NCI-H524 treated with DMSO at 0.1 percent for 48 hours (cell line): ENCODE results near the gene RSPO3.
"Not testable (repeated sequence)": the region's sequence is repeated elsewhere in the genome, so short reads cannot be mapped to it uniquely, and the experiment has no call there.

Experiments
- DNase-seq: peaks from one replicate; lab custom pipeline; 2025; lab: John Stamatoyannopoulos, UW

The RSPO3 gene

GRCh38 chr6:127118298-127119101 lies at the start of gene RSPO3:
Gene RSPO3 (plus strand): TSS chr6:127118671. CDS start chr6:127119193, 522 bp downstream.
- no peak for DNase-seq

- no peak for DNase-seq
Observed at GRCh38 chr6:127069659-127070279, 48.7 kb upstream of the RSPO3 start.

GRCh38 chr6:127073222-127073621 lies 45.2 kb upstream of the RSPO3 start:
- DNase-seq: no peak

- no peak for DNase-seq
Observed at GRCh38 chr6:127076466-127076865, 42.0 kb upstream of the RSPO3 start.

GRCh38 chr6:127077886-127078285 lies 40.6 kb upstream of the RSPO3 start:
- no peak for DNase-seq

- no peak for DNase-seq
Observed at GRCh38 chr6:127078669-127079068, 39.8 kb upstream of the RSPO3 start.

- DNase-seq: no peak
Observed at GRCh38 chr6:127079681-127080080, 38.8 kb upstream of the RSPO3 start.

- no peak for DNase-seq
Observed at GRCh38 chr6:127080081-127080480, 38.4 kb upstream of the RSPO3 start.

GRCh38 chr6:127083231-127083962 lies 35.1 kb upstream of the RSPO3 start:
- DNase-seq: no peak

GRCh38 chr6:127083963-127084310 lies 34.5 kb upstream of the RSPO3 start:
- DNase-seq: no peak

- DNase-seq: no peak
Observed at GRCh38 chr6:127085181-127085580, 33.3 kb upstream of the RSPO3 start.

GRCh38 chr6:127090051-127090450 lies 28.4 kb upstream of the RSPO3 start:
- DNase-seq: no peak

GRCh38 chr6:127092466-127092865 lies 26.0 kb upstream of the RSPO3 start:
- DNase-seq: no peak

GRCh38 chr6:127094791-127095190 lies 23.7 kb upstream of the RSPO3 start:
- no peak for DNase-seq

- DNase-seq: no peak
Observed at GRCh38 chr6:127096167-127096566, 22.3 kb upstream of the RSPO3 start.

GRCh38 chr6:127097442-127097841 lies 21.0 kb upstream of the RSPO3 start:
- DNase-seq: not testable (repeated sequence)

GRCh38 chr6:127100510-127101140 lies 17.8 kb upstream of the RSPO3 start:
- no peak for DNase-seq

- no peak for DNase-seq
Observed at GRCh38 chr6:127102299-127102698, 16.2 kb upstream of the RSPO3 start.

- DNase-seq: no peak
Observed at GRCh38 chr6:127102859-127103258, 15.6 kb upstream of the RSPO3 start.

- no peak for DNase-seq
Observed at GRCh38 chr6:127103482-127103881, 15.0 kb upstream of the RSPO3 start.

GRCh38 chr6:127107916-127108315 lies 10.6 kb upstream of the RSPO3 start:
- DNase-seq: no peak

- DNase-seq: no peak
Observed at GRCh38 chr6:127110712-127111111, 7.8 kb upstream of the RSPO3 start.

GRCh38 chr6:127111526-127111925 lies 6.9 kb upstream of the RSPO3 start:
- DNase-seq: no peak
